Activated naive CD4-positive, alpha-beta T cell treated with anti-CD3 and anti-CD28 coated beads, Interleukin-2, amount 50 U/mL, for 16 hours (primary cell): ENCODE measurements around the gene MT2A.
"Not testable (repeated sequence)": the region's sequence is repeated elsewhere in the genome, so short reads cannot be mapped to it uniquely, and the experiment has no call there.

Experiments used
- DNase-seq: peaks from one replicate; pipeline ENCODE4 v3.0.0-alpha.2; 2020

Gene MT2A

DNA sequence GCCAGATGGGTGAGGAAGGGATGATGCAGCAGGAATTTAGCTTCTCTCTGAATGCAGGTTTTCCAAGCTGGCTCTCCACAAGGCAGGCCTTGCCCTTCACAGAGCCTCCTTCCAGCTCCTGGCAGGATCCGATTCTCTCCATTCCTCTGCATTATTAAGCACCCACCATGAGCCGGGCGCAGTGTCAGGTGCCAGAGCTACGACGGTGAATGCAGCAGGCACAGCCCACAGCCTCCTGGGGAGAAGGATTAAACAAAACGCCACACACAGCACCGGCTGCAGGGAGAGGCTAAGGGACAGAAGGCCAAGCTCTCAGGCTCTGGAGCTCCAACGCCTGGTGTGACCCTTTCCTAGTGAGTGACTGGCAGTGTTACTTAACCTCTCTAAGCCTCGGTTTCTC lies 7.1 kb upstream of the MT2A start:
- DNase-seq: no peak

- DNase-seq: no peak
These were observed 4.8 kb upstream of the MT2A start for GRCh38 chr16:56603589-56603988.

DNA sequence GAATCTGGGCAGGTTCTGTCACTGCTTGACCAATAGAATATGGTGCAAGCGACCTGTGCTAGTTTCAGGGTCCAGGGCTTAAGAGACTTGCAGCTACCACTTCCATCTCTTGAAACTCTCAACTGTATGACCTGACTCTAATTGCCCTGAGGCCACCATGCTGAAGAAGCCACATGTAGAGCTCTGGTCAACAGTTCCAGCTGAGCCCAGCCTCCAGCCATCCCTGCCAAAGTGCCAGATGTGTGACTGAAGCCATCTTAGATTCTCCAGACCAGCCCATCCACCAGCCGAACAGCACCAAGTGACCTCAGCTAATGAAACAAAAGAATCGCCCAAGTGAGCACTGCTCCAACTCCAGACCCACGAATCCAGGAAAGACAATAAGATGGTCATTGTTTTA lies 3.4 kb upstream of the MT2A start:
- no peak for DNase-seq

DNA sequence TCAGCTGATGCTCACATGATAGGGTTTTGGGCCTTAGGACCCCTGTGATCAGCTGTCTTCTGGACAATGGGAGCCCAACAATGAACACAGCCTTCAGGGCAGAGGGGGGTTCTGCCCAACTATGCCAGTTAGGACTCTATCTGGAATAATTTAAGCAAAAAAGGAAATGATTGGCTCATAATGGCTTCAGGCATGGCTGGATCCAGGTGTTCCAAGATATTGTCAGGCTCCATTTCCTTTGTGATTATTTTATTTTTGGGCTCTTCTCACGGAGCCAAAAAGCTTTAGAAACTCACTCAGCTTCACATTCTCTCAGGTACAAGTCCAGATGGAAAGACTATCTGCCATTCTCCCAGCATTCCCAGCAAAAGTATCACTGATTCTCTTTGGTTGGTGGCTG lies 2.9 kb upstream of the MT2A start:
- DNase-seq: no peak

GRCh38 chr16:56606071-56606475 lies 2.3 kb upstream of the MT2A start:
- DNase-seq: no peak

GRCh38 chr16:56606476-56607108 lies 1.8 kb upstream of the MT2A start:
- DNase-seq: no peak

DNA sequence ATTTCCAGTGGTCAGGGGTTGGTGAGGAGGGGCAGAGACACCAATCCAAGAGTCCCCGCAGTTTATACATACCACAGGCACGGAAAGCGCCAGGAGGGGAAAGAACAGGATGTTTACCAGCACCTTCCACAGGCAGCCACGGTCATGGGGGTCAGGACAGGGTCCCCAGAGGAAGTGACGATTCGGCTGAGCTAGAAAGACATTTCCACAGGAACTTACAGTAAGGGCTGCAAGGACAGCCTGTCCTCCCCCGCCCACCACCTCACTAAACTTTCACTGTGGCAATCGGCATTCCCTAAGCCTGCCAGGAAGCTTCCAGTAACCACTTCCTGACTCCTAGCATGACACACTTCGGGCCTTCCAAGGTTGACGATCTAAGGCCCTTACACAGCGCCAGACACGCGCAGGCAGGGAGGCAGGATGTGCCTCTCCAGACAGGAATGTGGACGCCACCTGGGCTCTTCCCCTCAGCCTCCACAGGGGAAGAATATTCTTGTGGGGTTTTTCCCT lies 1.2 kb upstream of the MT2A start:
- DNase-seq: no peak

DNA sequence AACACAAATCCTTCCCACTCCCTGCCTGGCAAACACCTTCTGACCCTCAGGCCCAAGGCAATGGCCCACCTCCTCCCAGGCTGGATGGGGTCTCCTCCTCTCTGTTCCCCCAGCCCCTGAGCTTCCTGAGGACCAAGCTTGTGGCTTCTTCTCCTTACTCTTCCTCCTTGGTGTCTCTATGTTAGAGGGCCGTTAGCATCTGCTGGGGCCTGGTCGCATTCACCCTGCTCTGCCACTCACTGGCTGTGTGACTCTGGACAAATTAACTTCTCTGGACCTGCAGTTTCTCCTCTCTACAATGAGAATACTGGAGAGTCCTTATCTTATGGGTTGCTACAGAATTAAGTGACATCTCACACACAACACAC lies 725 bp upstream of the MT2A start:
- no peak for DNase-seq

DNA sequence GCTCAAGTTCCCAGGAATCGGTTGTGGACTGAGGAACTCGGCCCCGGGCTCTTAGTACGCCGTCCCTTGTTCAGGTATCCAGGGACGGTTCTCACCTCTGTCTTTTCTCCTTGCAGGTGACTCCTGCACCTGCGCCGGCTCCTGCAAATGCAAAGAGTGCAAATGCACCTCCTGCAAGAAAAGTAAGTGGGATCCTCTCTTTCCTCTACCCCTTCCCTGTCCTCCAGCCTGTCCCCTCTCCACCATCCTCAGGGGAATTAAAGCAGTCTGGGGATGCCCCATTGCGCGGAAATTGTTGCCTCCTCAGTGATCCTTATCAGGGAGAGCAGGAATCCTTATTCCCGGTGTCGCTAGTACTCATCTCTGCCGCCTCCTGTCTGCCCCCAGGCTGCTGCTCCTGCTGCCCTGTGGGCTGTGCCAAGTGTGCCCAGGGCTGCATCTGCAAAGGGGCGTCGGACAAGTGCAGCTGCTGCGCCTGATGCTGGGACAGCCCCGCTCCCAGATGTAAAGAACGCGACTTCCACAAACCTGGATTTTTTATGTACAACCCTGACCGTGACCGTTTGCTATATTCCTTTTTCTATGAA lies 585 bp downstream of the MT2A start:
- DNase-seq: no peak

DNA sequence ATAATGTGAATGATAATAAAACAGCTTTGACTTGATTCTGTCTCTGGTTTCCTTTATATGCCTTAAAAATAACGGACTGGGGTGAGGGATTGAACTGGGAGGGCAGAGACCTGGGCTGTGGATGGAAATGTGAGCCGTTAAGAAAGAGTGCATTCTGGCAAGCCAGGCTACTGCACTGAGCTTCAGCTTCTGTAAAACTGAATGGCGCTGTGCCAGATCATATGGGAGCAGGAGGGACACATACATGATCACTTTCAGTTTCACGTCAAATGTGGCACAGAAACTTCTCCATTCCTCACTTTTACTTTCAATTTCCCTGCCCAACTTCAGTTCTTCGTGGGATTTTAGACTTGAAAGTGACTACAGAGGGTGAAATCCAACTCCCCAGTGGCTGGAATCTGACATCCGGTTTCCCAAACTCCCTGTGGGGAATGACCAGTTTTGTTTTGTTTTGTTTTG lies 1.1 kb downstream of the MT2A start:
- DNase-seq: peak; percentile 76

DNA sequence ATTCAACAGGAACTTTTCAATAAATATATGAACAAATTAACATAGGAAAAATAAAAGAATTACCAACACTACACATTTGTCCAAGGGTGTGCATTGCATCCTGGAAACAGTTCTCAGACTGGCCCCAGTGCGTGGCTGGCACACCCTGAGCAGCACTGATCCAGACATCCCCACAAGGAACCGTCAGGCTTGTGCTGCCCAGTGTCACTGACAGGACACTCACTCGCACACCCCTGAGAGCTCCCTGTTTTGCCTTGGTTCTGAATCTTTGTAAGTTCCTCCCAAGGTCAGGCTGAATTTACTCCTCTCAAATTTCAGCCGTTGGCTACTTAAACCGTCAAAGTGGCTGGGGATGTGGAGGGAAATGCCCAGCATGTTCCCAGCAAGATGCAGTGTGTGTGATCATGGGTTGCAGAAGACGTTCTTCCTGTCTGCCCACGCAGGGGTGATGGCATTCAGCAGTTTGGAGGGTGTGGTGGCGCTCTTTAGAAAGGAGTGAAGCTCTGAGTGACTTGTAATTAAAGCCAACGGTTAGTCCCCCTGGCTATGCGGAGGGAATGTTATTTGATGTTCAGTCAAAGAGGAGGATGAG lies 1.7 kb downstream of the MT2A start:
- DNase-seq: peak; percentile 78

- DNase-seq: no peak
These were observed 2.3 kb downstream of the MT2A start for GRCh38 chr16:56610609-56611111.

- no peak for DNase-seq
These were observed 3.0 kb downstream of the MT2A start for GRCh38 chr16:56611281-56611833.

- DNase-seq: no peak
These were observed 5.3 kb downstream of the MT2A start for GRCh38 chr16:56613706-56614105.

DNA sequence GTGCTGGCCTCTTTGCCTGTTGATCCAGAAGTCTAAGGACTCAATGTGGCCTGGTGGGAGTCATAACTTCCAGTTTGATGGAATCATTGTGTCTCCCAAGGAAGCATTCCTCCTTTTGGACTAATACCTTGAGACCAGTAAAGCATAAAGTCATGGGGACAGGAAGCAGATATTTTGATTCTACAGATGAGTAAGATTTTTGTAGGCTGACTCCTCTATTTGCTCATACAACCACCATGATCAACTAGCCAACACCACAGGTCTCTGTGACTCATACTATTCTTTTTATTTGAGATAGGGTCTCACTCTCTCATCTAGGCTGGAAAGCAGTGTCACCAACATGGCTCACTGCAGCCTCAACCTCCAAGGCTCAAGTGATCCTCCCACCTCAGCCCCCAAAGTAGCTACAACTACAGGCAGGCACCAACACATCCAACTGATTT lies 6.2 kb downstream of the MT2A start:
- no peak for DNase-seq

DNA sequence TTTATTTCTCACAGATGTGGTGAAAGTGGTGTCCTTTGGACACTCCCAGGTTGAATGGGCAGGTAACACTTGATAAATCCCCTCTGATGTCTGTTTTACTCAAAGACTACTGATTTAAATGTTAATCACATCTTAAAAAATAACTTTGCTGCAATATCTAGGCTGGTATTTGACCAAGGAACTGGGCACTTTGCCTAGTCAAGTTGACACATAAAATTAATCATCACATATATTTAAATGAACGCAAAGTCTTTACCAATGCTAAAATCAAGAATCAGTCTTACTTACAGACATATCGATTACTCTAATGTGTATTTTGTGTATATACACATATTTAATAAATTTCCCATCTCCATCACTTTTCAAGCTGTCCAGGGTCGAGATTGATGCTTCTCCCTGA lies 7.0 kb downstream of the MT2A start:
- no peak for DNase-seq

DNA sequence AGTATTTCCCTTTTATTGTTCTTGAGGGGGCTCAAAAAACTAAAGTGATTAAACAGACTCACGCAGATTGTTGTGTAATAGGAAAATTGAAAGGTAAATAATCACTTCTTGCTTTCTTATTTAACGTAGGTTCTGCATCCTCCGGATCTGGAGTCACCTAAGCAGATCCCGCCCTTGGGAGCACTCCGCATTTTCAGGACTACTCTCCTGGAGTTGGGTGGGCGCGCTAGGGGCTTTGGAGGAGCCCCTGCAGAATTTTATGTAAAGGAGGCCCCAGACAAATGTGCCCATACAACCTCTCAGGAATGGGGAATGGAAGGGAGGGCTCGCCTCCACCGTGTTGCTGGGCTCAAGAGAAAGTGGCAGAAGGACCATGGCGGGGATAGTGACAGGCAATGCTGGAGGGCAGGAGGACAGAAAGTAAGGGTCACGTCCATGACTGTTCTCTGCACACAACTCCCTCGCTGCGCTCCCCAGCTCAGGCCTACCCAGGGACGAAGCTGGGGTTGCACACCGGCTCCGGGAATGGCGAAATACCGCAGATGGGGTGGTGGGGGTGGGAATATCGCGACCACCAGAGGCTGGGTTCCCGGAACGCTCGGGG lies 8.3 kb downstream of the MT2A start:
- DNase-seq: no peak

DNA sequence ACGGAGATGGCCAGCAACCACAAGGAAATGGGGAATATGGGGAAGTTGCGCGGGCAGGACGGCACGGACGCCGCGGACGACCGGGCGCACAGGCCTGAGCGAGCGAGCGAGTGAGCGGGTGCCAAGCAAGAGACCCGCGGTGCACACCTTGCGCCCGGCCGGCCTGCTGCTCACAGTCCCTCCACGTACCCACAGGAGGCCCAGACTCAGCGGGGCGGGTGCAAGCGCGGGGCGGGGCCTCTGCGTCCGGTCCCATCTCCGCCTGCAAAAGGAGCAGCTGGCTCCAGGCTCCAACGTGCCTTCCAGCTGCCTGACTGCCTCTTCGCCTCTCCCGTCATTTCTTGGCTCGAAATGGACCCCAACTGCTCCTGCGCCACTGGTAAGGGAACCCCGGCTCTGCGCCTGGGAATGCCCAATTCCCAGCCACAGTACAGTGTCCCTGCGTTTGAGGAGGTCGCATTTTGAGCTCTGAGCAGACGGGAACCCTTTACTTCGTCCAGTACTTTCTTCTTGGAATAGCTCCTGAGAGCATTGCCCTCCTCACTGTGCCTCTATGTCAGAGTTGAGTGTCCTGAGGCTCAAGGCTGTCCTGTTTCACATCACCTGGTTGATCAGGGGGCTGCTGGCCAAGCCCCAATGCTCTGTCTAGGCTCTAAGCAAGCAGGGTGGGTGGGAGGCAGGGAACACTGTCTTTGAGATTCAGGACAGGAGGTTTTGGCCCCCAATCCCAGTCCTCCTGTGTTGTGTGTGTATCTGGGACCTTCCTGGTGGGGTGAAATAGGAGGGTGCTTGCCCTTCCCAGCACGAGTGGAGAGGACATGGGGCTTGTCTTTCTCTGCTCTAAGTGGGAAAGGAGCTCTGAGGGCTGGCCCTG lies 9.1 kb downstream of the MT2A start:
- peak; percentile 47 for DNase-seq

- DNase-seq: no peak
These were observed 9.8 kb downstream of the MT2A start for GRCh38 chr16:56618138-56618537.

DNA sequence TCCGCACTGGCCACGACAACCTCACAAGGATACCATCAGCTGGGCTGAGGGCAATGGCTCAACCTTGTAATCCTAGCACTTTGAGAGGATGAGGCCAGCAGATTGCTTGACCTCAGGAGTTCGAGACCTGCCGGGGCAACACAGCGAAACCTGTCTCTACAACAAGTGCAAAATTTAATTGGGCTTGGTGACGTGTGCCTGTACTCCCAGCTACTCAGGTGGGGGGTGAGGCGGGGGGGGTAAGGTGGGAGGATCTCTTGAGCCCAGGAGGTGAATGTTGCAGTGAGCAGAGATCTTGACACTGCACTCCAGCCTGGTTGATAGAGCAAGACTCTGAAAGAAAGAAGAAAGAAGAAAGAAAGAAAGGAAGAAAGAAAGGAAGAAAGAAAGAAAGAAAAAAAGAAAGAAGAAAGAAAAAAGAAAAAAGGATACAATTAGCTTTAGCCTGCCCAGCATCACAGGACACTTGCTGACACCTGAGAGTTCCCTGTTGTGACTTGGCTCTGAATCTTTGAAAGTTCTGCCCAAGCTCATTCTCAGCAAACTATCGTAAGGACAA lies 12.0 kb downstream of the MT2A start:
- DNase-seq: no peak

DNA sequence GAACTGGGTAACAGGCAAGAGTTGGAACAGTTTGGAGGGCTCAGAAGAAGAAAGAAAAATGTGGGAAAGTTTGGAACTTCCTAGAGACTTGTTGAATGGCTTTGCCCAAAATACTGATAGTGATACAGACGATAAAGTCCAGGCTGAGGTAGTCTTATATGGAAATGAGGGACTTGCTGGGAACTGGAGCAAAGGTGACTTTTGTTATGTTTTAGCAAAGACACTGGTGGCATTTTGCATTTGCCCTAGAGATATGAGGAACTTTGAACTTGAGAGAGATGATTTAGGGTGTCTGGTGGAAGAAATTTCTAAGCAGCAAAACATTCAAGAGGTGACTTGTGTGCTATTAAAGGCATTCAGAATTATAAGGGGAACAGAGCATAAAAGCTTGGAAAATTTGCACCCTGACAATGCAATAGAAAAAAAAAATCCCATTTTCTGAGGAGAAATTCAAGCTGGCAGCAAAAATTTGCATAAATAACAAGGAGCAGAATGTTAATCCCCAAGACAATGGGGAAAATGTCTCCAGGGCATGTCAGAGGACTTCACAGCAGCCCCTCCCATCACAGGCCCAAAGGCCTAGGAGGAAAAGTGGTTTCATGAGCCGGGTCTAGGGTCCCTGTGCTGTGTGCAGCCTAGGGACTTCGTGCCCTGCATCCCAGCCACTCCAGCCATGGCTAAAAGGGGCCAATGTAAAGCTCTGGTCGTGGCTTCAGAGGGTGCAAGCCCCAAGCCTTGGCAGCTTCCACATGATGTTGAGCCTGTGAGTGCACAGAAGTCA lies 13.5 kb downstream of the MT2A start:
- DNase-seq: not testable (repeated sequence)
